Calu3 (cell line): ENCODE measurements around the gene PSTK. TPM values are rescaled to one million over a fixed set of nuclear protein-coding genes. Genes with fewer than 3 reads are reported as not detected.

Experiments
- BruUV-seq: library from RNA; stranded (reverse); fragments of 400-500 nt; replicated peaks from 2 replicates; lab custom pipeline; 2021; lab: Mats Ljungman, UMichigan
- CTCF ChIA-PET: fragments of 300-600 bp; sonication (Branson Sonifier 250); formaldehyde crosslinking; loops from one replicate; lab custom pipeline; 2022; ENCODE audit warnings: antibody characterized with exemption; lab: Charles Lee
- DNase-seq: peaks from one replicate; pipeline ENCODE4 v3.0.0; 2022
- H3K27ac Mint-ChIP-seq: one replicate; pipeline ENCODE4 v1.8.0; 2022; ENCODE audit warnings: mixed read lengths; ENCODE audit not compliant: unreplicated experiment
- H3K27me3 Mint-ChIP-seq: one replicate; pipeline ENCODE4 v1.8.0; 2022; ENCODE audit warnings: mixed read lengths; ENCODE audit not compliant: unreplicated experiment
- H3K36me3 Mint-ChIP-seq: one replicate; pipeline ENCODE4 v1.8.0; 2022; ENCODE audit warnings: mild to moderate bottlenecking, moderate library complexity, mixed read lengths; ENCODE audit not compliant: insufficient read depth, unreplicated experiment
- H3K4me1 Mint-ChIP-seq: one replicate; pipeline ENCODE4 v1.8.0; 2022; ENCODE audit warnings: mild to moderate bottlenecking, low read depth, mixed read lengths; ENCODE audit not compliant: unreplicated experiment
- H3K4me3 Mint-ChIP-seq: one replicate; pipeline ENCODE4 v1.8.0; 2022; ENCODE audit warnings: mild to moderate bottlenecking, low read depth, moderate library complexity, mixed read lengths; ENCODE audit not compliant: unreplicated experiment
- H3K9me3 Mint-ChIP-seq: one replicate; pipeline ENCODE4 v1.8.0; 2022; ENCODE audit warnings: low read depth, mixed read lengths; ENCODE audit not compliant: unreplicated experiment
- intact Hi-C: fragments of 100-400 bp; cut with micrococcal nuclease; formaldehyde crosslinking; loops from one replicate; pipeline ENCODE4 v1.10.0; 2022; ENCODE audit not compliant: unreplicated experiment
- total RNA-seq: library from RNA; stranded (reverse); gene quantifications from 2 replicates; pipeline ENCODE4 v1.2.3, GENCODE V29; 2022
- TF ChIP-seq, protein P1 (sequence below): fragments of 200-600 bp; IDR thresholded peaks from one replicate; pipeline ENCODE4 v1.8.0; 2022; ENCODE audit warnings: antibody characterized with exemption; ENCODE audit not compliant: unreplicated experiment

PSTK gene
- total RNA-seq, 1 experiment from 2014 or later: 1.2 TPM

DNA sequence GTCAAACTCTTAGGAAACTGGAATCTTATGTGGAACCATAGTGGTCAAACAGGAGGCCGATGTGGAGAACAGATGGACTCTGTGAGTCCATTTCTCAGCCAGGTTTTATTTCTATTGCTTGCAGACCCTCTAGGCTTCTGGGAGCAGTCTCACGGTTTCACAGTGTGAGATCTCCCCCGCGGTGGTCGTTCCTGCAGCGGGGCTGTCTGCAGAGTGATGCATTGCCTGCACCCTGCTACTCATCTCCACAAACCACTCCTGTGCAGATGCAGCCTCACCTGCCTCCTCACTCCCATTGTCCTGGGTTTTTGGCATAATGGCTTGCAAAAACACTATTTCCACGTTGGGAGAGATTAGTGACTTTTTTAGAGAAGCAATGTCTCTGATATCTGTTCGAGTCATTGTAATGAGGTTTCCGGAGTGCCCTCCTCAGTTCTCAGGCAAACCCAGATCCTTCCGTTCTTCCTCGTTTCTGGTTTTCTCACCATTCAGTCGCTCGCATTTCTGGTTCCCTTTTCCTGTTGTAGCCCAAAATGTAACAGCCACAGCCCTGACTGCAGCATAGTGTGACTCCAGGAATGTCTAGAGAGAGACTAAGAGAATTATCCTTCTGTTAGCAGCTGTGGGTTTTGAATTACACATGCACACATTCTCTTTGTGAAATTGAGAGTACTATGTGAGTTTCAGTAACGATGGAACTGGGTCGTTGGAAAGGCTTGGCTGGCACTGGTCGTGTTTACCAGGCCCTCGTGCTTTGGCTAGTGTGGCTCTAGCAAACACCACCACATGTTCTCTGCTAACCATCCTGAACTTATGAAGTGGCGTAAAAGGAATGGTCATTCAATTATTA is 58.8 kb downstream of the PSTK start:
- Mint-ChIP-seq H3K9me3 (no peaks in the 10 kb centered on the region), H3K4me1 (no peaks in the 10 kb centered on the region), H3K4me3 (no peak overlapping the region), H3K36me3 (no peaks in the 10 kb centered on the region), H3K27ac (no peak overlapping the region), H3K27me3 (no peaks in the 10 kb centered on the region)
- BruUV-seq: no TSS peak
- intact Hi-C loops: no loop called here
- CTCF ChIA-PET: no interaction called here
- TF ChIP-seq, protein P1, sequence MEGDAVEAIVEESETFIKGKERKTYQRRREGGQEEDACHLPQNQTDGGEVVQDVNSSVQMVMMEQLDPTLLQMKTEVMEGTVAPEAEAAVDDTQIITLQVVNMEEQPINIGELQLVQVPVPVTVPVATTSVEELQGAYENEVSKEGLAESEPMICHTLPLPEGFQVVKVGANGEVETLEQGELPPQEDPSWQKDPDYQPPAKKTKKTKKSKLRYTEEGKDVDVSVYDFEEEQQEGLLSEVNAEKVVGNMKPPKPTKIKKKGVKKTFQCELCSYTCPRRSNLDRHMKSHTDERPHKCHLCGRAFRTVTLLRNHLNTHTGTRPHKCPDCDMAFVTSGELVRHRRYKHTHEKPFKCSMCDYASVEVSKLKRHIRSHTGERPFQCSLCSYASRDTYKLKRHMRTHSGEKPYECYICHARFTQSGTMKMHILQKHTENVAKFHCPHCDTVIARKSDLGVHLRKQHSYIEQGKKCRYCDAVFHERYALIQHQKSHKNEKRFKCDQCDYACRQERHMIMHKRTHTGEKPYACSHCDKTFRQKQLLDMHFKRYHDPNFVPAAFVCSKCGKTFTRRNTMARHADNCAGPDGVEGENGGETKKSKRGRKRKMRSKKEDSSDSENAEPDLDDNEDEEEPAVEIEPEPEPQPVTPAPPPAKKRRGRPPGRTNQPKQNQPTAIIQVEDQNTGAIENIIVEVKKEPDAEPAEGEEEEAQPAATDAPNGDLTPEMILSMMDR: no peak
- no peak for DNase-seq

DNA sequence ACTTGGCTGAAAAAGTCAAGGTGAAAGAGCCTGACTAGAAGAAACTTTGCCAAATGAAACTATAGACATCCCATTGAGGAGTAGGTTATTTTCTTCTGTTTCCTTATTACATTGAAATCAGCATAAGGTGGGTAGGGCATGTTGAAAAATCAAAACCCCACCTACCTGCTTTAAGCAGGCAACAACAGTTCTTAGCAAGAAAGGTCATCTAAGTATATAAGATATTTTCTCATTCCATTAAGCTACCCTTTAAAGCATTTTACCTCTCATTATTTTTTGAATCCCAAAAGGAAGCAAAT is 59.4 kb downstream of the PSTK start:
- intact Hi-C loops: no loop called here
- no peak for DNase-seq
- CTCF ChIA-PET: no interaction called here
- Mint-ChIP-seq H3K27ac (no peak overlapping the region), H3K9me3 (no peaks in the 10 kb centered on the region), H3K4me3 (no peak overlapping the region), H3K36me3 (no peaks in the 10 kb centered on the region), H3K4me1 (no peaks in the 10 kb centered on the region), H3K27me3 (no peaks in the 10 kb centered on the region)
- TF ChIP-seq, protein P1: no peak
- BruUV-seq: no TSS peak

Other genes with a start within 250 kb of the PSTK start
- gene CUZD1, start 134.5 kb upstream of the PSTK start, total RNA-seq: 0.93 and 1.5 TPM in 2 replicates
- gene FAM24B, start 100.8 kb upstream of the PSTK start, total RNA-seq: 5.1 and 6.3 TPM in 2 replicates
- not detected in 2 replicates for gene FAM24A, start 69.8 kb upstream of the PSTK start, total RNA-seq
- gene C10orf88, start 26.2 kb upstream of the PSTK start, total RNA-seq: 7.8 and 8.3 TPM in 2 replicates
- 5.8 and 9.2 TPM in 2 replicates for gene IKZF5, start 28.4 kb downstream of the PSTK start, total RNA-seq
- gene ACADSB, start 28.6 kb downstream of the PSTK start, total RNA-seq: 8.7 and 11.3 TPM in 2 replicates
- gene HMX3, start 155.6 kb downstream of the PSTK start, total RNA-seq: not detected in 2 replicates
- not detected in 2 replicates for gene HMX2, start 167.7 kb downstream of the PSTK start, total RNA-seq
- gene BUB3, start 174.0 kb downstream of the PSTK start, total RNA-seq: 112 and 113 TPM in 2 replicates